22Rv1 (cell line): ENCODE measurements around the gene C1QB.

Experiments used
- CTCF ChIP-seq: fragments of 450-650 bp; IDR thresholded peaks from 2 replicates; pipeline ENCODE4 v1.5.1; 2017; ENCODE audit warnings: mild to moderate bottlenecking
- ZFX ChIP-seq: fragments of 450-650 bp; IDR thresholded peaks from 2 replicates; pipeline ENCODE4 v1.6.1; 2017; ENCODE audit warnings: antibody characterized with exemption, borderline replicate concordance

GRCh38 chr1:22621761-22622160, 31.3 kb upstream of the C1QB start:
- TF ChIP-seq ZFX (no peak), CTCF (0 out of 2 replicates have a peak, but pooled peaks have one; percentile 4)
